Thoracic aorta endothelial cell (primary cell): Measurements from ENCODE around the gene TECTA. TPM values are rescaled to one million over a fixed set of nuclear protein-coding genes. Genes with fewer than 3 reads are reported as not detected.

Source experiments
- total RNA-seq: library from RNA; depleted of rRNA; stranded (reverse); fragments of >200 nt; gene quantifications from 2 replicates; pipeline ENCODE4 v1.2.3, GENCODE V29; 2012

TECTA gene
- total RNA-seq, result 0.40 and 0.50 TPM in 2 replicates

GRCh38 chr11:121100943-121101342, at the start of gene TECTA:
TECTA (plus strand) TSS chr11:121101243; CDS start chr11:121102666, 1,423 bp downstream.

Other genes starting within 250 kb of the TECTA start
- 33.3 and 35.2 TPM in 2 replicates for gene TBCEL, start 77.1 kb upstream of the TECTA start, total RNA-seq
- gene SC5D, start 191.5 kb downstream of the TECTA start, total RNA-seq, result 63.8 and 80.8 TPM in 2 replicates